Mucosa of rectum (tissue), 2 donors: ENCODE measurements around the gene RBM47.

Experiments
- H3K27ac ChIP-seq, 2 donors: one replicate each; pipeline ENCODE4 v1.7.0; 2013; ENCODE audit warnings: inconsistent platforms in 2 of 2, low read depth in 2 of 2, low read length in 2 of 2
- H3K27me3 ChIP-seq, 2 donors: one replicate each; pipeline ENCODE4 v1.7.0; 2013; ENCODE audit warnings: low read length in 2 of 2; ENCODE audit not compliant: control insufficient read depth in 2 of 2, insufficient read depth in 2 of 2
- H3K36me3 ChIP-seq, 2 donors: one replicate each; pipeline ENCODE4 v1.7.0; 2013; ENCODE audit warnings: low read length in 2 of 2; ENCODE audit not compliant: control insufficient read depth in 2 of 2, insufficient read depth in 2 of 2
- H3K4me1 ChIP-seq, 2 donors: one replicate each; pipeline ENCODE4 v1.7.0; 2013; ENCODE audit warnings: low read length in 2 of 2, mild to moderate bottlenecking in 1 of 2; ENCODE audit not compliant: control insufficient read depth in 2 of 2, insufficient read depth in 2 of 2
- H3K4me3 ChIP-seq, 2 donors: one replicate each; pipeline ENCODE4 v1.7.0; 2013; ENCODE audit warnings: low read length in 2 of 2
- H3K9ac ChIP-seq, 2 donors: one replicate each; pipeline ENCODE4 v1.7.0; 2013; ENCODE audit warnings: low read length in 2 of 2, low read depth in 1 of 2, mild to moderate bottlenecking in 1 of 2
- H3K9me3 ChIP-seq, 2 donors: one replicate each; pipeline ENCODE4 v1.7.0; 2013; ENCODE audit warnings: low read length in 2 of 2; ENCODE audit not compliant: control insufficient read depth in 2 of 2
- donor health status: healthy.
- donor health status: Normal muscosa, but diverticular disease.

The RBM47 gene

DNA sequence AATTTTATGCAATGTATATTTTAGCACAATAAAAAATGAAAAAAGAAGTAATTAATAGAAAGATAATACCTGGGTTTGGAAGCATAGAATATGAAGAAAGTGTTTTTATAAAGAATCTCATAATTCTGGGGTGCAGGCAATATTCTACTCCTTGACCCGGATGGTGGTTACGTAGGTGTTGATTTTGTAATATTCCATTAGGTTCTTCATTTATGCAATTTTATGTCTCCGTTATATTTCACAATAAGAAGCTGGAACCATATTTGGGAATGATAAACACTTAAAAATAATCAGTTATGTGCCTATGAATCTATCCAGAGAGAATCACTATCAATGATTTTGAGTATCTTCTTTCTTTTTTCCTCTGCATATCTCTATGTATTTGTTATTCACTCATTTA, 256.0 kb downstream of the RBM47 start:
- Histone ChIP-seq H3K9ac (no peak overlapping the region), H3K27me3 (no peaks in the 10 kb centered on the region), H3K27ac (no peak overlapping the region), H3K4me1 (peaks cover 15 to 40% of the 10 kb centered on the region in 2 donors), H3K36me3 (no peaks in the 10 kb centered on the region), H3K4me3 (no peak overlapping the region), H3K9me3 (no peaks in the 10 kb centered on the region)
